NCI-H1105 (cell line): ENCODE data around the gene KIAA1671.

ENCODE experiments used
- DNase-seq: peaks from one replicate; lab custom pipeline; 2025; lab: John Stamatoyannopoulos, UW

Gene KIAA1671

DNA sequence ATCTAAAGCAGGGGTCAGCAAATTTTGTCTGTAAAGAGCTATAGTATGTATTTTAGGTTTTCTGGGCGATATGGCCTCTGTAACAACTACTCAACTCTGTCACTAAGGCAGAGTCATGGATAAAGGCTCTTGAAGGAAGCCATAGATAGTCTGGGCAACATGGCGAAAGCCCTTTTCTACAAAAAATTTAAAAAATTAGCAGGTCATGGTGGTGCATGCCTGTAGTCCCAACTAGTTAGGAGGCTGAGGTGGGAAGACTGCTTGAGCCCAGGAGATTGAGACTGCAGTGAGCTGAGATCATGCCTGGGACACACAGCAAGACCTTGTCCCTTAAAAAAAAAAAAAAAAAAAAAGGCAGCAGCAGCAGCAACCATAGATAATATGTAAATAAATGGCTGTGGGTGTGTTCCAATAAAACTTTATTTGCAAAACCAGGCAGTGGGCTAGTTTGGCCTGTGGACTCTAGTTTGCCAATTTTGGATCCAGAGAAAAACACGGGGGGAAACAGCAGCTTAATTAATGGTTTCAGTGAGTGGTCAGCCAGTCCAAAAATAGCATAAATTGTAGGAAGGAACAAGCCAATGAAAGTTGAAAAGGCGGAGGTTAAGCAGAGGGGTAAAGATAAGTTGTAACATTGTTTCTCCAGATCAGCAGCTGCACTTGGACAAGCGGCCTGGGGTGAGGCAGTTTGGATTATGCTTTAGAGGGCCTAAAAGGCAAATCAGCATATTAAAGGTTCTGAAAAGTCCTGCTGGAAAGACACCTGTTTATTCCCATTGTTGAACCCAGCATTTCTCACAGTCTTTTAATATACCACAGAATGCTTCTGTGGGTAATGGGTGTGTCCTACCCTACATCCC is 62.6 kb downstream of the KIAA1671 start:
- no peak for DNase-seq

DNA sequence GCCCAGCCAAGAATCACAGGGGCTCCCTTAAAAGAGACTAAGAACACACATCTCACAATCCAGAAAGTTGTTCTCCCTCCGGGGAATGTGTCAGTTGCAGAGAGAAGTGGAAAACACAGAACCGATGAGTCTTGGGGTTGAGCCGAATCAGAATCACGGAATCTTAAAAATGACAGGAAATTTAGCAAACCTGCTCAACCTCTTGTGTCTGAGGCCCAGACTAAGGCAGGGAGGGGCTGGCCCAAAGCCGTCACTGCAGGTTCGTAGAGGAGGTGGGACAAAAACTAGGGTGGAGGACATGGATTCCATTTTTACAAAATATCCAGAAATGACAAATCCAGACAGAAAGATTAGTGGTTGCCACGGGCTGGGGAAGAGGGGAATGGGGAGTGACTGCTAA is 63.8 kb downstream of the KIAA1671 start:
- no peak for DNase-seq

- no peak for DNase-seq
Observed at GRCh38 chr22:25018009-25018408, 65.5 kb downstream of the KIAA1671 start.

DNA sequence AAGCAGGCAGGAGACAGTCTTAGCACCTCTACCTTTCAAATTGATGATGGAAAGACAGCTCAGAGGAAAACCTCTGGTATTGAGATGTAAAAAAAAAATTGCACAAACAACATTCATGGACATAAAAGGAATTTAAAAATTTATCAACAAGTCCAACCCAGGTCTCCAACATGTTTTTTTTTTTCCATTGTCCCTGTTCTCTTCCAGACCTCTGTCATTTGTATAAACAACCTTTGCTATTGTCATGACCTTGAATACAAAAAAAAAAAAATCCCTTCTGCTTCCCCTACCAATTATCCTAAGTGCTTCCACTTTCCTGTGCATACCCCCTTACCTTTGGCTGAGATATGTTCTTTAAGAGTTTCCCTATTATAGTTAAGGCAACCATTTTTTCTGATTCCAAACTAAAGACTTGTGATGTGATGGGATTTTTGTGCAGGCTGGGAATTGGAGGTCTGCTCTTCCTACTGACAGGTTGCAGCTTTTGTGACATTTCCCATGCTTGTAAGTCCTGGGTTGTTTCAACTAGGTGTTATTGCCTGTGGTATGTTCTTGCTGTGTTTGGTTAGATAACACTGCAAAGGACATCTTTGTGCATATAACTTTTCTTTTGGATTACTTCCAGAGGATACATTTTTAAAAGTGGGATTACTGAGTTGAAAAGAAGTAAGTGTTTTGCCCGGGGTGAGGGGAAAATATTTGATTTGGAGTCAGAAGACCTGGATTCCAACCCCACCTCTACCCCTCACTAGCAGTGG is 67.1 kb downstream of the KIAA1671 start:
- DNase-seq: no peak

- no peak for DNase-seq
Observed at GRCh38 chr22:25021409-25021808, 68.9 kb downstream of the KIAA1671 start.

DNA sequence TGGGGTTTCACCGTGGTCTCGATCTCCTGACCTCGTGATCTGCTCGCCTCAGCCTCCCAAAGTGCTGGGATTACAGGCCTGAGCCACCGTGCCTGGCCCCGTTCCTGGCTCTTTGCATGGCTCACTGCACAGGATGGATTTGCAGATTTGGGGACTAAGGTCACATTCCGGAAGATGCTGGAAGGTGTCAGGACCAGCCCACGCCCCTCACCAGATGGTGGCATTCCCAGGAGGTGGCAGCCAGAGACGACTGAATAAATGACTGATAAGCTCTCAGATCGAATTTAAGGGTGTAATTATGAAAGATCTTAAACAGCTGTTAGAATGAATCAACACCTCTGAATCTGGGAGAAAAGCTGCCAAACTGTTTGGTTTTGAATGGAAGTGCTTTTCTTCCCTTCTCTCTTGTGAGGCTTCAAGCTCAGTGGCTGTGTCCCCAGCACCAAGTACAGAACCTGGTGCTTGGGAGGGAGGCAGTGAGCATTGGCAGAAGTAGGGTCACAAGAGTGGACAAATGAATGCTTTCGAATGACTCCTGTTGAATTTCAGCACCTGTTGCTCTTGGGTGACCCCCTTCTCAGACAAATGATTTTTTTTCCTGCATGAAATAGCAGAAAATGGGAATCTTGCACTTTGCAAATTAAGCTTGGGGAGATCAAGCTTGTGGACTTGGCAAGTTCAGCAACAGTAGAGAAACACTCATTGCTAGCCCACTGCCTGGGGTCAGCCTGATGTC is 69.6 kb downstream of the KIAA1671 start:
- DNase-seq: no peak

GRCh38 chr22:25023879-25024278 is 71.4 kb downstream of the KIAA1671 start:
- no peak for DNase-seq

DNA sequence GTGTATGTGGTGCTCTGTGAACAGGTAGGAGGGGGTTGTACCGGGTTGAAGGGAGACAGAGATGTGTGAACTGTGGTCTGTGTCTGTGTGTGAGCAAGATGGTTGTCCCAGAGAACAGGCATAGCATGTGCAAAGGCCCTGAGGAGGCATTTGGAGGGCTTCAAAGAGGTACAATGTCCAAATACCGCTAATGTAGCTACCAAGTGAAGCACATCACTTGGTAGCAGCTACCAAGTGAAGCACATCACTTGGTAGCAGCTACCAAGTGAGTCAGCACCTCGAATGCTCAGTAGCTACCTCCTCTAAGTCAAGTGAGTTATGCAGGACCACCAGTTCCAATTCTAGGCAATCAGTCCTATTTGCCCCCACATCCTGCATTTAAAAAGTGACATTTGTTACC is 72.4 kb downstream of the KIAA1671 start:
- DNase-seq: no peak

DNA sequence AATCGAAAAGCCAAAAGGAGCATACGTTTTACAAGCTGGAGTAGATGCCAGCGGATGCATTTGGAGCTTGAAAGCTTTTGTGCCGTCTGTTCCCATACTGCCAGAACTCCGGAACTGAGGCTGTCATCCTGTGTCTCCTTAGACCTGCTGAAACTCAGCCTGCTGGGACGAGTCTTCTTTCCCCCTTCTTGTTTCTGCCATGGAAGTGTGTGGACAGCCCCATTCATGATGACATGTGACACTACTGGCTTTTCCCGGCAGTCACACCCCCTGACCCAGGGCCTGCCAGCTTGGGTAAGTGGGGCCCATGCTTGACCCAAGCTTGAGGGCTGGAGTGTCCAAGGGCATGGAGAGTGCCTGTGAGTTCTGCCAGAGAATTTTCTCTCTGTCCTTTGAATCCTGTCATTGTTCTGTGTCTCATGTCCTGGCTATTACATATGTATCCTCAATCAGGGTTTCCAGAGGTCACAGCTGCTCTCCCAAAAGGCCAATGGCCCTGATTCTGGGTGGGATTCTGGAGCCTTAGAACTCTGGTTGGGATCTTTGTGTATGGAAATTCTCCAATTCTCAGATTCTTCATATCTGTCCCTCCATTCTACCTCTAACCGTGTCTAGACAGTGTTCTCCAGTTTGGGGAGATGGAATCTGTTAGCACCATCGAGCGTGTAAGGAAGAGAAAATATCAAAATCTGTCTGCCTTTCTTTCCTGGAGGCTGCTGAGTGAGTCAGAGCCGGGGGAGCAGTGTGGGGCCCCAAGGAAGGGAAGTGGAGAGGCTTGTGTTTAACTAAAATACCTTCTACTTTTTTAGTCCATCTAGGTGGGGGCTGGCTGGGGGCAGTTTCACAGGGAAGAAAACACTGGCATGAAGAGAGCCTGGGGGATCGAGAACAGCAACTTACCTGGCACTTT is 73.2 kb downstream of the KIAA1671 start:
- no peak for DNase-seq

GRCh38 chr22:25027043-25027906 is 74.8 kb downstream of the KIAA1671 start:
- DNase-seq: no peak

- no peak for DNase-seq
Observed at GRCh38 chr22:25027959-25028840, 75.7 kb downstream of the KIAA1671 start.

DNA sequence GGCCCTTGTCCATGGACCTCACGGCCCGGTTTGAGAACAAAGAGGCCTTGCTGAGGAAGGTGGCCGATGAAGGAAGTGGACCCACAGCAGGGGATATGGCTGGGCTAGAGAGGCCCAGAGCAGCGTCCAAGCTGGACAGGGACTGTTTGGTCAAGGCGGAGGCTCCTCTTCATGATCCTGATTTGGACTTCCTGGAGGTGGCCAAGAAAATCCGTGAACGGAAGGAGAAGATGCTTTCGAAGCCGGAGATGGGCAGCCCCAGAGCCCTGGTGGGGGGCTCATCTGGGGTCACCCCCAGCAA is 76.3 kb downstream of the KIAA1671 start:
- no peak for DNase-seq

DNA sequence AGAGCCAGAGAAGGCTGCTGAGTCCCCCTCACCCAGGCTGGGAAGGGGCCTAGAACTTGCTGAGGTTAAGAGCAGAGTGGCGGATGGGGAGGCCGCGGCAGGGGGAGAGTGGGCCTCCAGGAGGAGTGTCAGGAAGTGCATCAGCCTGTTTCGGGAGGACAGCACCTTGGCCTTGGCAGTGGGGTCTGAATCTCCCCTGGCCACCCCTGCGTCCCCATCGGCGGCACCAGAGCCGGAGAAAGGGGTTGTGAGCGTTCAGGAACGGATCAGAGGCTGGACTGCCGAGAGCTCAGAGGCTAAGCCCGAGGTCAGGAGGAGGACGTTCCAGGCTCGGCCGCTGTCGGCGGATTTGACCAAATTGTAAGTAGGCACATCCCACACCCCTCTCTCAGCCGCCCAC is 76.7 kb downstream of the KIAA1671 start:
- DNase-seq: no peak

GRCh38 chr22:25030636-25031035 is 78.1 kb downstream of the KIAA1671 start:
- DNase-seq: no peak

- DNase-seq: no peak
Observed at GRCh38 chr22:25032066-25032465, 79.5 kb downstream of the KIAA1671 start.

DNA sequence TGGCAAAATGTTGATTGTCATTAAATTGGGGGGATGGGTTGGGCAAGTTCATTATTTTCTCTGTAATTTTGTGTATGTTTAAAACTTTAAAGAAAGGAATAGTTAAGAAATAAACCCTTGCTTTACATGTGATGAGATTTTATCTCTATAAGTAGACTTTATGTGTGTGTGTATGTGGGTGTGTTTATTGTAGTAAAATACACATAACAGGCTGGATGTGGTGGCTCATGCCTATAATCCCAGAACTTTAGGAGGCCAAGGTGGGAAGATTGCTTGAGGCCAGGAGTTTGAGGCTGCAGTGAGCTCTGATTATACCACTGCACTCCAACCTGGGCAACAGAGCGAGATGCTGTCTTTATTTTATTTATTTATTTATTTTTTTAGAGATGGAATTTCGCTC is 83.2 kb downstream of the KIAA1671 start:
- DNase-seq: no peak

- no peak for DNase-seq
Observed at GRCh38 chr22:25038239-25038638, 85.7 kb downstream of the KIAA1671 start.

- no peak for DNase-seq
Observed at GRCh38 chr22:25038771-25039170, 86.3 kb downstream of the KIAA1671 start.

GRCh38 chr22:25039255-25039654 is 86.7 kb downstream of the KIAA1671 start:
- DNase-seq: no peak

DNA sequence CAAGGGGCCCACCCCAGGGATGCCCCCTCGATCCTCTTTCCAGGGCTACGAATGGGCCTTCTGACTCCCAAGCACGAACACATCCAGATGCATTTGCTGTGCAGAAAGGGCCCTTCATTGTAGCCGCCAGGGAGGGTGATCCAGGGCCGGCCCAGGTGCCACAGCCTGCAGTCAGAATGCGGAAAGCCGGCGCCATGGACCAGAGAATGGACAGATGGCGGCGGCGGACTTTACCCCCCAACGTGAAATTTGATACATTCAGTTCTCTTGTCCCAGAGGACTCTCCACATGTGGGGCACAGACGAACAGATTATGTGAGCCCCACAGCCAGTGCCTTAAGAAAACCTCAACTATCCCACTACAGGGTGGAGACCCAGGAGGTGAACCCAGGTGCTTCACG is 87.2 kb downstream of the KIAA1671 start:
- DNase-seq: no peak
